GM12892 (cell line): ENCODE measurements around the gene IRGC. TPM values are rescaled to one million over a fixed set of nuclear protein-coding genes. Genes with fewer than 3 reads are reported as not detected.

Source experiments
- DNase-seq: peaks from one replicate; pipeline ENCODE4 v3.0.0; 2011; ENCODE audit not compliant: insufficient read length
- FAIRE-seq: peaks from 2 replicates; lab custom pipeline; 2011; peaks lifted over from hg19 to GRCh38; lab: Jason Lieb, UNC
- POLR2A ChIP-seq: IDR thresholded peaks from 2 replicates; pipeline ENCODE4 v1.6.1; 2011; ENCODE audit warnings: low read depth, low read length, control low read depth
- POLR2AphosphoS5 ChIP-seq: IDR thresholded peaks from 2 replicates; pipeline ENCODE4 v1.6.1; 2011; ENCODE audit warnings: low read depth, low read length, control low read depth
- TAF1 ChIP-seq: IDR thresholded peaks from 2 replicates; pipeline ENCODE4 v1.6.1; 2011; ENCODE audit warnings: low read depth, mild to moderate bottlenecking, control low read depth, low read length, borderline replicate concordance
- polyA plus RNA-seq: library from polyadenylated mRNA; unstranded; fragments of >200 nt; gene quantifications from one replicate; pipeline ENCODE4 v1.2.1, GENCODE V29; 2012; ENCODE audit warnings: missing spikeins, inconsistent platforms; ENCODE audit not compliant: missing spikeins

IRGC gene
- polyA plus RNA-seq, result not detected

- TF ChIP-seq POLR2A (no peak), POLR2AphosphoS5 (no peak)
- no peak for FAIRE-seq
Measured at GRCh38 chr19:43715776-43716175, at the start of gene IRGC. IRGC (plus strand) TSS chr19:43716076; CDS start chr19:43718559, 2,483 bp downstream.

DNA sequence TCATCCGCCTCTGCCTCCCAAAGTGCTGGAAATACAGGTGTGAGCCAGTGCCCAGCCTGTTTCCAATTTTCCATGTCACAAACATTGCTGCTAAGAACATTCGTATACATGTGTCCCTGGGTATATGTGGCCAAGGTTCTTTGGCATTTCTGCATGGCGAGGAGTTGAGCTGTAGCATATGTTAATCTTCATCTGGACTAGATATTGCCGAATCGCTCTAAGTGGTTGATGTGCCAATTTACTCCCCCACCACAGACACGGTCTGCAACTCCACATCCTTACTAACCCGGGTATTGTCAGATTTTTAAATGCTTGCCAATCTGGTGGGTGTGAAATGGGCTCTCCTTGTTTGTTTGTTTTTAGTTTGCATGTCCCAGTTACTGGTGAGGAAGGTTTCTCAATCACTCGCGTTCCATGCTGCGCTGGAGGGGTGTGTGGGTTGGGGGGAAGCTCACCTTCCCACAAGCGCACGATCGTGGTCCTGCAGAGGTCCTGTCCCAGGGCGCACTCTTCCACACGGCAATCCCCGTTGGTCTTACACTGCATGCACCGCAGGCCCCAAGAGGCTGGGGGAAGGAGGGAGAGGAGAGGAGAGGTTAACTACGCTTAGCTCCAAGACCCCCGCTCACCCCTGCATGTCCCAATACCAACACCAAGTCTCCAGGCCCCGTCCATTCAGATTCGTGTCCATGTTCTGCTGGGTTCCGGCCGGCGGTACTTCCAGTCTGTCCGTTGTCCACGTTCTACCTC, 48.6 kb upstream of the IRGC start:
- no peak for DNase-seq
- no peak for FAIRE-seq
- TF ChIP-seq POLR2AphosphoS5 (no peak), POLR2A (no peak), TAF1 (no peak)

More at GRCh38 chr19:43715776-43716175, at the start of gene IRGC:
- no peak for DNase-seq

DNA sequence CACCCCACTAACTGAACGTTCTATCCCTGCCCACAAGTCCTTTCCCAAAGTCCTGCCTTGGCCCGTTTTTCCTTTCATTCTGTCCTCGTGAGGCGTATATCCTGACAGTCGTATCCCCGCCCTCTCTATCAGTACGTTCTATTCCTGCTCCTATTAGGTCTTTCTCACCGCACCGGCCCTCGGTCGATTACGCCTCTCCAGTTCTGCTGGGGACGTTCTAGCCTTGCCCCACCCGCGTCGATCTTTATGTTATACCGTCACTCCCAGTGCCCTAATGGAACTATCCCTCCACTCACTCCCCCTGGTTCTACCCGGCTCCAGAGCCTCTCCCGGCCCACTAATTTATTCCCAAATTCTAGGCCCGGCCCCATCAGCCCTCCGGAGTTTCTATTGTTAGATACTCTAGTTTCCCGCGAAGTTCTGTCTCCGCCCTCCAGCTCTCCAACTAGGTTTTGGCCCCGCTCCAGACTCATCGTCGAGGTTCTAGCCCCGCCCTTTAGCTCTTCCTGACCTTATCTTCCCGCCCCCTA, 47.9 kb upstream of the IRGC start:
- no peak for DNase-seq
- TF ChIP-seq POLR2AphosphoS5 (no peak), TAF1 (no peak), POLR2A (no peak)
- no peak for FAIRE-seq

DNA sequence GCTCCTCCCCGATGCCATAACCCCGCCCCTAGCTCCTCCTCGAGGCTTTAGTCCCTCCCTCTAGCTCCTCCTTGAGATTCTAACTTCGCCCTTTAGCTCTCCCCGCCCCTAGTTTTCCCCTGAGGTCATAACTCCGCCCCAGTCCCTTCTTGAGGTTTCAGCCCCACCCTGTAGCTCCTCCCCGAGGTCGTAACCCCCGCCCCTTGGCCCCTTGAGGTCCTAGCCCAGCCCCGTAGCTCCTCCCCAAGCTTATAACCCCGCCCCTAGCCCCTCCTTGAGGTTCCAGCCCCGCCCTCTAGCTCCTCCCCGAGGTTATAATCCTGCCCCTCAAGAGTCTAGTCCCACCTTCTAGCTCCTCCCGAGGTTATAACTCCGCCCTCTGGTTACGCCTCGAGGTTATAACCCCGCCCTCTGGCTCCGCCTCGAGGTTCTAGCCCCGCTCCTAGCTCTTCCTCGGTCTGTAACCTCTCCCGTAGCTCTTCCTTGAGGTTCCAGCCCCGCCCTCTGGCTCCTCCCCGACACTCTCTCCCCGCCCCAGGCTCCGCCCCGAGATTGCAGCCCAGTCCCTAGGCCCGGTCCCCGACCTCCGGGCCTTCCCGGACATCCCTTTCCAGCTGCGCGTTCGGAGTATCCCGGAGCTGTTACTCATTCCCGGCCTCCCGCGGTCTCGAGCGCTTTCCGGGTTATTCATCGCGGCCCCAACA, 47.3 kb upstream of the IRGC start:
- TF ChIP-seq POLR2AphosphoS5, result no peak
- no peak; the same call in 1 of the 2 replicates for TF ChIP-seq POLR2A
- no peak for TF ChIP-seq TAF1
- FAIRE-seq, result peak; percentile 89
- peak; percentile 88 for DNase-seq

- TF ChIP-seq TAF1, result no peak
- TF ChIP-seq POLR2A, result no peak
- no peak for TF ChIP-seq POLR2AphosphoS5
- DNase-seq (no peak), FAIRE-seq (no peak)
Measured at GRCh38 chr19:43672061-43672679, 43.7 kb upstream of the IRGC start.

GRCh38 chr19:43673637-43674036, 42.2 kb upstream of the IRGC start:
- TF ChIP-seq POLR2AphosphoS5 (no peak), POLR2A (no peak), TAF1 (no peak)
- FAIRE-seq (no peak), DNase-seq (no peak)

- DNase-seq (no peak), FAIRE-seq (no peak)
- TF ChIP-seq POLR2A (no peak), TAF1 (no peak), POLR2AphosphoS5 (no peak)
Measured at GRCh38 chr19:43674183-43674582, 41.7 kb upstream of the IRGC start.

GRCh38 chr19:43674596-43674995, 41.3 kb upstream of the IRGC start:
- no peak for FAIRE-seq
- no peak for DNase-seq
- TF ChIP-seq POLR2A (no peak), TAF1 (no peak), POLR2AphosphoS5 (no peak)

DNA sequence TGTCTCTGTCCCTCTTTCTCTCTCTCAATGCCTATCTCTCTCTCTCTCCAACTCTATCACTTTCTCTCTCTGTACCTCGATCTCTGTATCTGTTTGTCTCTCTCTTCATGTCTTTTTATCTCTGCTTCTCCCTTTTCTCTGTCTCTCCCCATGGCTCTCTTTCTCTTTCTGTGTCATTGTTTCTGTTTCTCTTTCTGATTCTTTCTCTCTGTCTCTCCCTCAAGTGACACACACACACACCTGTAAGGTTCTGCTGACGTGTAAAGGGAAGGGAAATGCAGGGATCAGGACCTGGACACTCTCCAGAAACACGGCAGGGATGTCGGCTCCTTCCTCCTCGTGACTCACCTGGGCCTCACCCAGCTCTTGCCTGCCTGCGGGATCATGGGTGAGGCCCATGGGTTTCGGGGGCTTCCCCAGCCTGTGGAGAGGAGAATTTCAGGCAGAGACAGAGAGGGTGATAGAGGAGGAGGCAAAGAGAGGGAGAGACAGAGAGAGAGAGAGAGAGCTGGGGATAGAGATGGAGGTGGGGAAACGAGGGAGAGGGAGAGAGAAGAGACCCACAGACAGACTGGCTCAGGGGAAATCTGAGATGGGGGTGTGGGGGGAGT, 40.5 kb upstream of the IRGC start:
- DNase-seq (no peak), FAIRE-seq (no peak)
- no peak for TF ChIP-seq POLR2AphosphoS5
- TF ChIP-seq TAF1, result peak; percentile 39; the same call in 1 of the 2 replicates
- no peak for TF ChIP-seq POLR2A

GRCh38 chr19:43675906-43676305, 40.0 kb upstream of the IRGC start:
- TF ChIP-seq POLR2A (no peak), TAF1 (no peak), POLR2AphosphoS5 (no peak)
- DNase-seq, result no peak
- no peak for FAIRE-seq
